LNCAP (cell line): ENCODE data around the gene F2.

Source experiments
- CTCF ChIP-seq: fragments of 450-650 bp; IDR thresholded peaks from 2 replicates; pipeline ENCODE4 v1.5.1; 2017; ENCODE audit warnings: mild to moderate bottlenecking

The F2 gene

GRCh38 chr11:46745995-46746394, 27.0 kb downstream of the F2 start:
- no peak for TF ChIP-seq CTCF

GRCh38 chr11:46747150-46747549, 28.1 kb downstream of the F2 start:
- no peak for TF ChIP-seq CTCF

GRCh38 chr11:46755962-46756361, 36.9 kb downstream of the F2 start:
- no peak for TF ChIP-seq CTCF

DNA sequence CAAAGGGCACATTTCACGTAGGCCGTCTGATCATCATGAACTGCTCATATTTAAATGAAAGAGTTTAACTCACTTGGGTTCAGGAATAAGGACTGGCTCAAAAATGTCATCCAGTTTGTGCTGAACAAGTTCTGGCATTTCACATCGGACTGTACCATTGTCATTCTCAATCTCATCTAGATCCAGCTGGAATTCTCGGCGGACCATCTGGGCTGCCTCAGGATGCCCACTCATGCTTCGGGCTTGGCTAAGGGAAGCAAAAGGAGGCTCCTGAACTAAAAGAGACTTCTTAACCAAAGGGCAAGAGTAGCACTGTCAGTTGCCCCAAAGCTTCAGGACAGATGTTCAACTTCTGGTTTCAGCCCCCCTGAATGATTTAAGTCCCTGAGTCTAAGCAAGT, 40.2 kb downstream of the F2 start:
- TF ChIP-seq CTCF: no peak

GRCh38 chr11:46760429-46761128, 41.6 kb downstream of the F2 start:
- TF ChIP-seq CTCF: no peak

DNA sequence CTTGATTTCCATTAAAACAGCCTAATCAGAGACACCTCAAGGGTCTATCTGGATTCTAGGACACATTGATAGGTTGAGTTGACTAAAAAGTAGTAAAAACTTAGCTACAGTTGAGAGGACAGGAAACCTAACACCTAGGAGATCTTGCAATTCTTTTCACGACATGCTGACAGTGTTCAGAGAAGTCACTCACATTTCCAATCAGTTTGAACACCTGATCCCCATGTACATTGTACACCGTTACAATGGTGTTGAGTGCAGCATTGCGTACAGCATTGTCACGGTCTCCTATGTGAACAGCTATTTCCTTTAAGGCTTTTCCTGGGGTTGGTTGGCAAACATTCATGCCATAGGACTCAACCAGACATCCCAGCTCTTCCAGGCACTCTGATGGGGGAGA, 42.8 kb downstream of the F2 start:
- TF ChIP-seq CTCF: no peak

DNA sequence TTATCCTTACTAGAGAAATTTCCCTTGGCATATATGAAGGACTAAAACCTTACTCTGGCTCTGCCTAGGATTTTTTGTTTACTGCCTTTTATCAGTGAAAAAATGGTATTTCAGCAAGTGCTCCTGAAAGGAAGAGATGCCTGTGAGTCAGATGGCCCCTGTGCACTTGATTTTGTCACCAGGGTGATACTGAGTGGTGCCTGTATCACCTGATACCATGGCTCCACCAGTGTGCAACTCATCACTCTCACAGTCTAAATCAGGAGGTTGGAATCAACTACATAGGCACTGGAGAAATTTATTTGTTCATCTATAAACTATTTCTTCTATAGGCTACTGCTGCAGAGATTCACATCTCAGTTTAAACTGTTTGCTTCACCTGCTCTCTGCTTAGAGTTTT, 43.2 kb downstream of the F2 start:
- TF ChIP-seq CTCF: no peak

DNA sequence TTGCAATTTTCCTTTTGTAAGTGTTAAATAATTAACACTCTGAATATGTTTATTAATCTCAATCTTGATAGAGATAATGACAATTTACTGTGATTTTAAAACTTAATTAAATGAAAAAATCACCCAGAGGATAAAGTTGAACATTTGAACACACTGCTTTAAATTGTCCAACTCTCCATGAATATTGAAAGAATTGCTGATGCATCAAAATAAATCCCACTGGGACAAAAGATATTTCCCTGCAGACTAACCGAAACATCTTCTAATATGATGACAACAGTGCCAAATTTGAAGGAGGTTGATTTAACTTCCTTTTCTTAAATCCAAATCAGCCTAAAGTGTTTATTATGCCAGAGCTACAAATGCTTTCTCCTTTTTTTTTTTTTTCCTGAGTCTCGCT, 47.6 kb downstream of the F2 start:
- no peak for TF ChIP-seq CTCF
